ENCODE data around the gene APOL1. TPM values are rescaled to one million over a fixed set of nuclear protein-coding genes. Genes with fewer than 3 reads are reported as not detected.
"Not testable (repeated sequence)": the region's sequence is repeated elsewhere in the genome, so short reads cannot be mapped to it uniquely, and the experiment has no call there.

Gene APOL1
- polyA plus RNA-seq, 1 donor: 7.0 TPM

DNA sequence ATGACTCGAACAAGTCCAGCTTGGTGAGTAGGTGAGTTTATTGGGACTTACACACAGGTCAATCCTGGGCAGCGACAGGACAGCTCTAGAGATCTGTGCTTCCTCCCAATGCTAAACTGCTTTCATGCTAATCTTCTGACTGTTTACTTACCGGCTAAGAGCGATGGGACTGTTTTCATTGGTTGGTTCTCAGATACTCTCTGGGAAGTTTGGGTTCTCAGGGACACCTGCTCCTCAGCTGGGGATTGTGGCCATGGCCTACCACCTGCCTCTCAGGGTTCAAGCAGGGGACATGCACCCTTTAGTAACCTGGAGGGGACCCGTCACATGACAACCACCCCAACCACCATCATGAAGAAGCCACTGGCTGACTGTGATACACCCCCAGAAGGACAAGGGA is 26.7 kb upstream of the APOL1 start:
- DNase-seq: no peak

DNA sequence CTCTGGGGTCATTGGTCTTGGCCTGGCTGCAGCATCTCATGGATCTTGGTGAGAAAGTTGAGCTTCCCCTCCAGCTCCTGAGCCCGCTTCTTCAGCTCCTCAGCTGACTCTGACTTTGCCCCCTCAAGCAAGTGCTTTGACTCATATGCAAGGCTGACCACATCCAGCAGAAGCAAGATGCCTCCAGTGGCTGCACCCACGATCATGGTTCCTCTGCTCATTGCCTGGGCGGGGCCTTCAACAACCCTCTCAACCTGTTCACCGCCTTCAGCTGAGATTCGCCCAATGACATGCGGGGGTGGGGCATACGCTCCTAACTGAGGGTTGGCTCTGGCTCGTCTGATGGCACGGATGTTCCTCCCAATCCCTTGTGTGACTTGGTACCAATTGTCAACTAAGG is 25.5 kb upstream of the APOL1 start:
- DNase-seq: no peak

DNA sequence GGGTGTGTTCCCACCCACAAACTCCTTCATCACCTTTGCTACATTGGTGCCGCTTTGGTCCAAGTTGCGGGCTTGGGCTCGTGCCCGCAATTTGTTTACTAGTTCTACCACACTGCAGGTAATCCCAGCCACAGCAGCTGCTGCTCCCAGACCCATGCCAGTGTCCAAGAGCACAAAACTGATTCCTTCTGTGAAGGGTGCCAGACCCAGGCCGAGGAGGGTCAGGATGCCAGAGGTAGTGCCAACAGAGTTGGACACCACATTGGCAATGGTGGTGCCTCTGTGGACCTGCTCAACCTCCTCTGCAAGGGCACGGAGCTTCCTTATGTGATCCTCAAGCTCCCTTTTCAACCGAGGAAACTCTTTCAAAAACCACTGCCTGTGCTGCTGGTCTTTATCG is 25.1 kb upstream of the APOL1 start:
- no peak for DNase-seq

DNA sequence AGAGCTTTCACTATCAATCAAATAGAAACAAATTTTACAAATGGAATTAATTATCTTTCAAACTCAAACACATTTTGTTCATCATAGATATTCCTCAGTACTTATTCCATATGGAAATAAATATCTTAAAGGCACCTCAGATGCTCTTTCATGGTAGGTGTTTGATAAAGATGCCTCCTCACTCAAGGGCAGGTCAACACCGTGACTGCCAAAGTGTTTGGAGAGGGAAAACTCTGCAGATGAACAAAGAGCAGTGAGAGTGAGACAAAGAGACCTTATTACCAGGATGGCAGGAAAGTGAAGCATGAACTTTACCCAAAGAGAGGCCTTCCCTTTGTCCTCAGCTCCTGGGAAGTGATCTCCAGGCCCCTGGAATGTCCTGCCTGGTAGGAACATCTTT is 24.6 kb upstream of the APOL1 start:
- not testable (repeated sequence) for DNase-seq

DNA sequence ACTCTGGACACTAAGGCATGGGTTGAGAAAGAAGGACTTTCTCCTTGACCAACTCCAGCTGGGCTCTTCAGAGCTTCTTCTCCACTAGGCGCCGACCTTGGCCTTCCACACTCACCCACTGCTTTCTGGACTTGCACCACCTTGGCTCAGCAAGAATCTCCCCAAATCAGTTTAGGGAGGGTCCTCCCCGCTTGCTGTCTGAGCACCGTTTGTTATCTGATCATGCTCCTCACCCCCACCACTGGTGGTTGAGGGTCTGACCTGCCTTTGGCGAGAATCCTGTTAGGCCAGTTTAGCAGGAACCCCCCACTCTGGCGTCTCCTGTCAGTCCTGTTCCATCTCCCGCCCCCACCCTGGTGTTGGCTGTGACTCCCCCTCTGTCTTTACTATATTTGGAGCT is 24.0 kb upstream of the APOL1 start:
- DNase-seq: no peak

DNA sequence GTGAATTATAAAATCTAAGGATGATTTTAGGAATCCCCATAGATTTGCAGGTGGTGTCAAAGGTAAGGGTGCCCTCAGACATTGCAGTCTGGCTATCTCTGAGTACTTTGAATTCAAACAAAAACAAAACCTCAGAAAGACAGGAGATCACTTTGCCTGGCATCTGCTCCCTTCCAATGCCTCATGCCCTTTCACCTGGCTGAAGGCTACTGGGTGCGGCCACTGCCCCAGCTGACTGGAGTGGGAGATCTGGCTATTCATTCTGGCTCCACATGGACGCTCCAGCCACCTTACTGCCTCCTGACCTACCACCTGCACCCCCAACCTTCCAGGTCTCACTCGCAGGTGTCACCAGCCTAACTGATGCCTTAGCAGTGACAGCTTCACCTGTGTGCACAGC is 23.3 kb upstream of the APOL1 start:
- DNase-seq: not testable (repeated sequence)

DNA sequence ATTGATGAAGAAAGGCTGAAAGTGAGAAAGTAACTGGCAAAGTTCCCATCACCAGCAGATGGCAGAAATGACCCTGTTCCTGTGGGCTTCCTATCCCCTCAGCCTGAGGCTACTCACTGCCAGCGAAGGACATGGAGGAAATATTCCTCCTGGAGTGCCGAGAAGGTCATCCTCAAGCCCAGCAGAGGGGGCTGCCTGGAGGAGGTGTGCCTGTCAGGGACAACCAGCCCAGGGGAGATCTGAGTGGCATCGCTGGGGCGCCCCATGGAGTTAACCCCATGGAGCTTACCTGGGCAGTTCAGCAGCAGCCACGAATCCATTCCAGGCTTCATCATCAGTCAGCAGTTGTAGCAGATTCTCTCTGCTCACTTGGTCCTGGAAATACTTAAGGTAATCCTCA is 21.9 kb upstream of the APOL1 start:
- DNase-seq: not testable (repeated sequence)

DNA sequence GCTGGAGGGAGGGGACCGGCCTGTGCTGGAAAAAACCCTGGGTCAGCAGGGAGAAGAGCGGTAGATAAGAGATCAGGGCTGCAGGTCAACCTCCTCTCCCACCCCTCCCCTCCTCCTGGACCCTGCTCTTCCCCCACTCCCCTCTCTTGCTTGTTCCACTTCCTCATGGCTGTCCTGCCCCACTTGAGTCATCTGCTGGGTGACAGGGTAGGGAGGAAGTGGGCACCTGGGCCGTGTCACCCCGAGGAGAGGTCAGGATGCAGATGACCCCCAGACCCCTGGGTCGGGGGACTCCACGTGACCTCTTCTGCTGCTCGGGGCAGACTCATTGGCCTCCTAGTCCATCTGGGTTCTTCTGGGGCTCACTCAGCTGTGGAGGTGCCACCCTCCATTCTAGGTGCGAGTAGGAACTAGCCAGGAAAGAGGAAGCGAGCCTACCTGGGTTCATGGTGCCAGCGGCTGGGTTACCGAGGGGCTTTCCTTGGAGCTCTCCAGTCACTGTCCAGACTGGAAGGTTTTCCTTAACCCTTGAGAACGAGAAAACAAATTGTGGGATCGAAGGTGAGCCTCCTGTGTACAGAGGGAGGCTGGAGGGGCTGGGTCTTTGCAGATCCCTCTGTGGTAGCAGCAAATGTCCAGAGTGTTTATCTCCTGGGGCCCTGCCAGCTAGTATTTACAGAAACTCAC is 20.1 kb upstream of the APOL1 start:
- no peak for DNase-seq

DNA sequence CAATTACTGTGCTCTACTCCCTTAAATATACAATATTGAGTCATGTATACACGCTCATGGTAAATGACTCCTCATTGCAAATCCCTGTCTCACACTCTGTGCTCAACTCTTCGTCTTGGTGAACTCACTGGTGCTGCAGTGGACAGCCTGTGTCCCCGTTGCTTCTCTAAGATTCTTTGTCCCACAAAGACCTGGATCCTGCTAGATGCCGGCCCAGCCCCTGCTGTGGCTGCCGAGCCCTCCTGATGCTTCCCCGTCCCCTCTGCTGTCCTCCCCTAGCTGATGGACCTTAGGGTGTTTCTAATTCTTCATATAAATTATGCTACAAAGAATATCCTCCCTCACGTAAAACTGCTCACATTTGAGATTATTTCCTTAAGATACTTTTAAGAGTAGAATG is 19.1 kb upstream of the APOL1 start:
- DNase-seq: no peak

DNA sequence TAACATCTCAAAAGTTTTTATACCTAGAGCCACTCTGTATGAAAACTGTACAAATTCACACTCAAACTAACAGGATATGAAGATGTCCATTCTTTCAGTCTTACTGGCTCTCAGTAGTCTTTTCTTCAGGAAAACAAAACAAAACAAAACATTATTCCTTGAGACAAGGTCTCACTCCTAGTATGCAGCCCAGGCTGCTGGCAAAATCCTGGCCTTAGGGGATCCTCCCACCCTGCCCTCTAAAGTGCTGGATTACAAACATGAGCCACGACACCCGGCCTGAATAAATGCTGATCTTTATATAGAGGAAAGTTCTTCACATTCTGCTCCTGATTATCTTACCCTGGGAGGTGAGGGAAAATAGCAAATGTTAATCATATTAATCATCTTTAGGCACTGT is 18.7 kb upstream of the APOL1 start:
- DNase-seq: no peak

DNA sequence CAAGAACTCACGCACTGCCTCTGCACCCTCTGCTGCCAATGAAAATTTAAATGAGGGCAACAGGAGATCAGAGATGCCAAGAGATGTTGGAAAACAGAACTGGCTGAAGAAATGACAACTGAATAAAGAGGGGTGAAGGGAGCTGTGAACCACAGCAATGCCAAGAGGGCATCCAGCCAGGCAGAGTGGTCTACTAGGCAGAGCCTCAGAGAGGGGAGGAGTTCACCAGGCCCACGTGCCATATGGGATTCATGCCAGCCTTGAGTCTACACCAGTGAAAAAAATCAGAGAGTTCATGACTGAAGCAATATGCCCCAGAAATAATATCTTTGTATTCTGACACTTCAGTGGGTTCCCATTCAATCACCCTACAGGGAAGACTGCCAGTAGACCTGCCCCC is 18.0 kb upstream of the APOL1 start:
- no peak for DNase-seq

DNA sequence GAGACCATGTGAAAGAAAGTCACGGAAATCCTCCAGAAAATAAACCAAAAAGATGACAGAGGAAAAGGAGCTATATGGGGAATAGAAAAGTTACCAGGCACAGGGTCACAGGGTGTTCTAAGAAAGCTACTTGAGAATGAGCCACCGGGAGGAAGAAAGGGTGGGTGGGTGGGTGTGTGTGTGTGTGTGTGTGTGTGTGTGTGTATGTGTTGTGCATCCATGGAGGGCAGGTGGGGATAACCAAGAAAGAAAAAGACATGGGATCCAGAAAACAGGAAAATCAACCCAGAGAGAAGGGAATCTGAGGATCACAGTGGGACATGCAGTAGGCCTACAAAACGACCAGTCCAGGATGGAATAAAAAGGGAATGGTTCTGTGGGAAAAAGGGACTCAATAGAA is 17.3 kb upstream of the APOL1 start:
- DNase-seq: no peak

DNA sequence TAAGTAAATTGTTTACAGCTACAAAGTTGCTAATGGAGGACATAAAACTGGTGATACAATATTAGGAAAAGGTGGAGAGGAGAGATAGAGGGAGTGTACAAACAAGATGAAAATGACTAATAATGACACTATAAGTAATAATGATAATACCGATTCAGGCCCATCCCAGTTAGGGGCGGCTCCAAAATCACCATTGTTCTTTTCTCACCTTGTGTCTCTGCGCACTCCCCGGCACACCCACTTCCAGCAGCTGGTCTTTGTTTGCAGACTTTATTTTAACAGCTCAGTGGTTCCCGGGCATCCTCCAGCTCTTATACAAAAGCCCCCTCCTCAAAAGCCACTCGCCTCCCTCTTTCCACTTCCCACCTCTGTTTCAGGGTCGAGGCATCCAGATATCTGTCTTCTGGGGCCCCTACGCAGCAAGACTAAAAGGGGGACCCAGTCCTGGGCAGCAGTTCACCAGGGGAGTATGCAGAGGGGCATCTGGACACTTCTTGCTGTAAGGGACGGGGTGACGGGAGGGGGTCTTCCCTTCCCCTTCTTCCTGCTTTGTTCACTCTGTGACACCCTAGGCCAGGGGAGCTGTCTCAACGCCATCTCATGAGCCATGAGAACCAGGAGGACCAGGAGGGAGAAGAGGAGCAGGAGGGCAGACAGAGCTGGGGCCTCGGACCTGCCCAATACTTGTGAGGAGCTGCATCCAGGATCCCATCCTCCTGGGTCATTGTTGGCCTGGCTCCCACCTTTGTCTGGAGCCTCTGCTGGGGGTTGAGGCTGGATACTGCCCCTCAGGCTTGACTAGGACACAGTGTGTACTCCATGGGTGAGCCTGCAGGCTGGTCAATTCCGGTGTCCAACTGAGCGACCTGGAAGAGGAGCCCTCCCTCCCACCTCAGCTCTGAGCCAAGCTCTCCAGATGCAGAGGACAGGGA is 16.3 kb upstream of the APOL1 start:
- no peak for DNase-seq

DNA sequence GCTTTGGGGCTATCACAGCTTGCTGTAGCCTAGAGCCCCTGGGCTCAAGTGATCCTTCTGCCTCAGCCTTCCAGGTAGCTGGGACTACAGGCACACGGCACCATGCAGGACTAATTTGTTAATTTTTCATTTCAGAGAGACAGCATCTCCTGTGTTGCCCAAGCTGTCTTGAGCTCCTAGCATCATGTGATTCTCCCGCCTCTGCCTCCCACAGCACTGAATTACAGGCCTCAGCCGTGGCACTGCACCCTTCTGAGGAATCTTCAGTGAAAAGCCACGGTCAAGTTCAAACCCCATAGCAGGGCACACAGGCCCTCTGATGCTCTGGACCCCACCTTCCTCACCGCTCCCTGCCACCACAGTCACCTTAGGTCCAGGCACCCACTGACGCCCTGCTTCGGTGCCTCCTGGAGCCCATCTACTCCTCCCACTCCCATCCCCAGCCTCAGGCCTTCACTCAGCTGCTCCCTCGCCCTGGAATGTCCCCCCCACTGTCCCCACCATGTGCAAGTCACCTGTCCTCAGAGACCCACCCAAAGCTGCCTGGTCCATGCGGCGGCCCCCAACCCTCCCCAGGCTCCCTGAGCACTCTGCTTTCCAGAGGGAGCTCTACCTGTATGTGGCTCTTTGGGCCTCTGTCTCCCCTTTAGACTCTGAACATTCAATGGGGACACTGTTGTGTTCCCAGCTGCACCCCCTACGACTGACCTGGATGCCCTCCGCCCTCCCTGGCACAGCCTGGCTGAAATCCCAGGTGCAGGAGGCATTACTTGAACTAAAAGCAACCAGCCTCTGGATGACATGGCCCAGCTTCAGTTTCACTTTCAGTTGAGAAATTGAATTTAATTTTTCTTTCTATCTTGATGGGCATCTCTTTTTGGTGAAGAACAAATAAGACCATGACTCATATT is 15.2 kb upstream of the APOL1 start:
- DNase-seq: no peak

DNA sequence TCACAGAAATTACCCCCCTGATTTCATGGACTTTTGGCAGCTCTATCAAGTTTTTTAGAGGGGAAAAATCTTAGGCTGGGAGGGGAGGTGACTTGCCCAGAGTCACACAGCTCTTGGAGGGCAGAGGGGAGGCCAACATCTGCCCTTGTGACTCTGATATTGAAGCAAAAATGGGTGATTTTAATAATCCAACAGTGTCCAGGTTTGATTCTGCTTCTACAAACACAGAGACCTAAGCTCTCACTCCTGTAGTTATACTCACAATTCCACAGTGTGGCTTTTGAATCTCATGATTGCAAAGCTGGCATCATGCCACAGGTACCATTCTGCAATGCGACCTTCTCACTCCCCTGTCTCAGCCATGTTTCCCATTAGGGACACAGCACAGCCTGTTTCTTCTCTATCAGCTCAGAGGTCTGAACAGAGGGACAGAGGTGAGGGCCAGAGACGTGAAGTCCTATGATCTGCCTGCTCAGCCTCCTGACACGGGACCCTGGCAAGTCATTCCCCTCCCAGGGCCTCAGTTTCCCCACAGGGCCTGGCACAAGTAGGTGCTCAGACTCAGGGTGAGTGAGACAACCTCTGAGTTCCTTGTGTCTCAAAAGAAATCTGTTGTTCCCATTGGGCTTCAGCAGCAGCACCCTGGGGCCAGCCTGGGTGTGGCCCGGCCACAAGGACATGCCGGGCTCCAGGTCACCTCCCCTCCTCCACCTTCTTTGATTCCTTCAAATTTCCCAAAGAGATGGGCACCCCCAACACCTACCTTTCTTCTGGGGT is 14.4 kb upstream of the APOL1 start:
- DNase-seq: no peak

DNA sequence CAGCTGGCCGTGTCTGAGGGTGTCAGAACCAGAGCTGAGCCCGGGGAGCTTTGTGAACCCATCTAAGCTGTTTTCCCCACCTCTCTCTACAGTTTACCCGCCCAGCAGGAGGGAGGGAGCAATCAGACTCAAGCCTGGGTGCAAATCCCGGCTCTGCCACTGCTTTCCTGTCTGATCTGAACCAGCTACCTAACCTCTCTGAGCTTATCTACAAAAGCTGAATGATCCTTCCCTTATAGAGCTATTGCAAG is 13.9 kb upstream of the APOL1 start:
- no peak for DNase-seq

DNA sequence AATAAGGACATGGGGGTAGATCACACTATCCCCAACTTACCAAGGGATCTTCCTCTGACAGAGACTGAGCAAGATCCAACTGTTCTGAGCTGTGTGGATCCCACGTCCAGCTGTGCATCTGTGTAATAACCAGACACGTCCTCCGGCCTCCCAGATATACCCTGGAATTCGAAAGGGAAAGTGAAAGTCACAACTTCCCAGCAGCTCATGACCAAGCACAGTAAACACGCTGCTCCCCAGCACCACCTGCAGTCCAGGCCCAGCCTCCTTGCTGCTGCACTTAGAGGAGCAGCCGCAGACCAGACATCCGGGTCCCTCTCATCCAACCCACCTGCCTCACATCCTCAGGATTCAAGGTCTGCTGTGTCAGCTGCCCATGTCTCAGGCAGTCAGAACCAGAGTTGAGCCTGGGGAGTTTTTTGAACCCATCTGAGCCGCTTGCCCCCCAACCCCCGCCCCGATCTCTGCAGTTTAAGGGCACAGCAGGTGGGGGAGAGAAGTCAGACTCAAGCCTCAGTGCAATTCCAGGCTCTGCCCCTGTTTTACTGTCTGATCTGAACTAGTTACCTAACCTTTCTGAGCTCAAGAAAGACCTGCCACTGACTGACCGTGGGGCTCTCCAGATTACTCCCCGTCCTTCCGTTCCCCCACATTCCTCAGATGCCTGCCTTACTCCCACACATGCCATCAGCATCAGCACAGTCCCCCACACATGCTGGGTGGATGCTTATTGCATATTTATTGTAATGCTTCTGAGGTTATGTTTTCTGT is 13.3 kb upstream of the APOL1 start, which contains the start of gene APOL2:
Gene APOL2, minus strand, starts transcription at position 127 of the 771 bp plus-strand sequence. CDS start 6,365 bp downstream, outside the sequence.
- DNase-seq: peak; percentile 92

DNA sequence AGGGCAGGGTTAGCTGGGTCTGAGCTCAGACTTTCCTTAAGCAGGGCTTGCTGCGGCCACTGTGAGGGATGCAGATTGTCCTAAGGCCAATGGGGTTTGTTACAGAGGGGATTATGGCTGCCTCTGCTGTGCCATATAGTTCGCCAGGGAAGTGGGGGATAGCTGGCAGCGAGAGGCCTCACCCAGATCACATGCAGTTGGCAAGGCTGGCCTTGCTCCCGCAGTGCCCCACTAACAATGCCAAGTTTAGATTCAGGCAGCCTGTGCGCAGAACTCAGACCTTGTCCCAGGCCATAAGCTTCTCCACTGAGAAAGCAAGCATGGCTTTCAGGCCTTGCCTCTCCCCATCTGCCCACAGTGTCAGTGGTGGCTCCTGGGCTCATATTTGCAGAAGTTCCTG is 8.9 kb upstream of the APOL1 start:
- no peak for DNase-seq

DNA sequence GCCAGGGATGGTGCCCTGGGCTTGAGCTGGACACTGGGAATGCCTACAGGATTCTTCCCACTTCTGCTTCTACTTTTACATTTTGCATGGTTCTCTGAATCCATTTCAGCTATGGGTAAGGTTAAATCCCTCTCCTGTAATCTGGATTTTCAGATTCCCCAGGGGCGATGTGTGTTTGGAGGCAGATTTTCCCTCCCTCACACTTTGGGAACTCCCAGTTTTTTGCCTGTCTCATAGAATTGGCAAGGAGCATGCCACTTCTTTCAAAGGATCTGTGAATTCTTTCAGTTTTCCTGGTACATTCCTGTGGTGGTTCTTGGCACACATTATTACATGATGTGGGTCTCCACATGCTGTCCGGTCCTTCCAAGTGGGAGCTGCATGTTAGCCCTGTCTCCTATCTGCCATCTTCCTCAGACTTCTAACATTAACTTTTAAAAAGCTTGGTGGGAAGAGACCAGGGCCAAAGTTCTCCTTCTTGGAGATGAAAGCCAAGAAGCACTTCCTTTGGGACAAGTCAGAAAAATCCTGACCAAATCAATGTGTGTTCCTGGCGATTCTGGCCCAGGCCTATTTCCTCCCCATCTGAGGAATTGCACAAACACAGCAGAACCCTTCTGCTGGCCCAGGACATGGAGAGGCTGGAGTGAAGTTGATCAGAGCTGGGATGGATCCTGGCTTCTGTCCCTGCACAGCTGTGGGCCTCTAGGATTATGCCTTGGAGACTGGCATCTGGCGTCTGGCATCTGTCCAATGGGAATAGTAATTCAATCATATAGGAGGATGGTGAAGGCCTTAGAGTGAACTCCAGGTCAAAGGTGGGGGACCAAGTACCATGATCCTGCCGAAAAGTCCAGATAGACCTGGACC is 8.2 kb upstream of the APOL1 start:
- DNase-seq: no peak

DNA sequence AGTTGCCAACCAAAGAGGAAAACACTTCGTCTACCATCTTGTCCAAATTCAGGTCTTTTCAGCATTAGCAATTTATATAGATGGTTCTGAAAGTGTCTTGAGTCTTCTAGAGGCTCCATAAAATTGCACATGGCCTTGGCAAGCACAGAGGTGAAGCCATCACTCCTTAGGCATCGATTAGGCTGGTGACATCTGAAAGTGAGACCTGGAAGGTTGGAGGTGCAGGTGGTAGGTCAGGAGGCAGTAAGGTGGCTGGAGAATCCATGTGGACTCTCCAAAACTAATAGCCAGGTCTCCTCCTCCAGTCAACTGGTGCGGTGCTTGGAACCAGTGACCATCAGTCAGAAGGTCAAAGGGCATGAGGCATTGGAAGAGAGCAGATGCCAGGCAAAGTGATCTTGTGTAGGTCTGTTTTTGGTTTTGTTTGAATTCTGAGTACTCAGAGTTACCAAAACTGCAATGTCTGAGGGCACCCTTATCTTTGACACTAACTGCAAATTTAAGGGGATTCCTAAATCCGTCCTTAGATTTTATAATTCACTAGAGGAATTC is 7.1 kb upstream of the APOL1 start:
- no peak for DNase-seq

All from hindlimb muscle (tissue), 1 donor.